Osteocyte (in vitro differentiated cells): ENCODE results near the gene ASCC2. TPM values are rescaled to one million over a fixed set of nuclear protein-coding genes. Genes with fewer than 3 reads are reported as not detected.

Experiments
- DNase-seq: peaks from one replicate; pipeline ENCODE4 v3.0.0; 2021; ENCODE audit warnings: mixed read lengths; ENCODE audit not compliant: unreplicated experiment; ENCODE audit errors: extremely low spot score
- H3K27ac Mint-ChIP-seq: one replicate; pipeline ENCODE4 v1.8.0; 2021; ENCODE audit warnings: mild to moderate bottlenecking, mixed read lengths; ENCODE audit not compliant: unreplicated experiment
- H3K27me3 Mint-ChIP-seq: one replicate; pipeline ENCODE4 v1.8.0; 2021; ENCODE audit warnings: mixed read lengths; ENCODE audit not compliant: unreplicated experiment
- H3K36me3 Mint-ChIP-seq: one replicate; pipeline ENCODE4 v1.8.0; 2021; ENCODE audit warnings: mixed read lengths; ENCODE audit not compliant: unreplicated experiment
- H3K4me1 Mint-ChIP-seq: one replicate; pipeline ENCODE4 v1.8.0; 2021; ENCODE audit warnings: mixed read lengths; ENCODE audit not compliant: unreplicated experiment
- H3K4me3 Mint-ChIP-seq: one replicate; pipeline ENCODE4 v1.8.0; 2021; ENCODE audit warnings: mild to moderate bottlenecking, moderate library complexity, mixed read lengths; ENCODE audit not compliant: unreplicated experiment
- H3K9me3 Mint-ChIP-seq: one replicate; pipeline ENCODE4 v1.8.0; 2021; ENCODE audit warnings: mixed read lengths; ENCODE audit not compliant: unreplicated experiment
- total RNA-seq: library from RNA; stranded (reverse); gene quantifications from 2 replicates; pipeline ENCODE4 v1.2.1, GENCODE V29; 2021
- TF ChIP-seq, protein P1 (sequence below): fragments of 200-600 bp; sonication (generic); IDR thresholded peaks from 2 replicates; pipeline ENCODE4 v1.5.0; 2021; ENCODE audit warnings: antibody characterized with exemption, mild to moderate bottlenecking, moderate library complexity

ASCC2 gene
- total RNA-seq, 1 donor from 2014 or later = 49.4 TPM

DNA sequence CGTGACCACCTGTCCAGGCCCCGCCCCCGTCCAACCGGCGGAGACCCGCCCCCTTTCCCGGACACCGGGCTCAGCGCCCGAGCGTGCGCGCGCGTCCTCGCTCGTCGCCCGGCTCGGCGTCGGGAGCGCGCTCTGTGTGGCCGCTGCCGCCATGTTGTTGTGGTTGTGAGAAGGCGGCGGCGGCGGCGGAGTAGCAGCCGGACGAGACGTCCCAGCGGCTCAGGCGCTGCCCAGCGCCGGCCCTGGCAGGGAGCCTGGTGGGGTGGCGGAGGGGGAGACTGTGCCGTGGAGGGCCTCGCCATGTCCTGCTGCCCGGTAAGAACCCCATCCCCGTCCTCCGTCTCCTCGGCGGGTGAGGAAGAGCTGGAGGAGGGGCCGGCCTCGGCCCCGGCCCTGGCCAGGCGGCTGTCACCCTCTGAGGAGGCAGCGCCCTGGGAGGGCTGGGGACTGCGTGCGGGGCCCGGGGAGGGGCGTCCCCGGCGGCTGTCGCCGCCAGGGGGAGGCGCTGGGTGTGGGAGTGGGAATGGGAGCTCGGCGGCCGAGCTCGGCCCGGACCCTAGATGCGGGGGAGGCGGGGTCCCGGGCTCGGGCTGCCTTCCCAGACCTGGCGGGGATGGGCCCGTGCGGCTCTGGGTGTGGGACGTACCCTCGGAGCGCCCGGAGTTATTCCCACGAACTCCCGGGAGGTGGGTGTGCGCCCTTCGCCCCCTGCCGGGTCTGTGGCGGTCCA lies 45.1 kb upstream of the ASCC2 start, which contains the start of gene MTMR3:
MTMR3 (plus strand) TSS at position 130 of the 730 bp plus-strand sequence. CDS start 87,886 bp downstream, outside the sequence.
- no peaks in the 10 kb centered on the region for H3K27me3 Mint-ChIP-seq
- H3K4me1 Mint-ChIP-seq = peaks cover 11% of the 10 kb centered on the region
- TF ChIP-seq, protein P1, sequence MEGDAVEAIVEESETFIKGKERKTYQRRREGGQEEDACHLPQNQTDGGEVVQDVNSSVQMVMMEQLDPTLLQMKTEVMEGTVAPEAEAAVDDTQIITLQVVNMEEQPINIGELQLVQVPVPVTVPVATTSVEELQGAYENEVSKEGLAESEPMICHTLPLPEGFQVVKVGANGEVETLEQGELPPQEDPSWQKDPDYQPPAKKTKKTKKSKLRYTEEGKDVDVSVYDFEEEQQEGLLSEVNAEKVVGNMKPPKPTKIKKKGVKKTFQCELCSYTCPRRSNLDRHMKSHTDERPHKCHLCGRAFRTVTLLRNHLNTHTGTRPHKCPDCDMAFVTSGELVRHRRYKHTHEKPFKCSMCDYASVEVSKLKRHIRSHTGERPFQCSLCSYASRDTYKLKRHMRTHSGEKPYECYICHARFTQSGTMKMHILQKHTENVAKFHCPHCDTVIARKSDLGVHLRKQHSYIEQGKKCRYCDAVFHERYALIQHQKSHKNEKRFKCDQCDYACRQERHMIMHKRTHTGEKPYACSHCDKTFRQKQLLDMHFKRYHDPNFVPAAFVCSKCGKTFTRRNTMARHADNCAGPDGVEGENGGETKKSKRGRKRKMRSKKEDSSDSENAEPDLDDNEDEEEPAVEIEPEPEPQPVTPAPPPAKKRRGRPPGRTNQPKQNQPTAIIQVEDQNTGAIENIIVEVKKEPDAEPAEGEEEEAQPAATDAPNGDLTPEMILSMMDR = peak; percentile 67
- peaks cover 1% of the 10 kb centered on the region for H3K36me3 Mint-ChIP-seq
- peak within 1 kb of the TSS; percentile 82 for H3K27ac Mint-ChIP-seq
- DNase-seq = peak; percentile 99
- H3K9me3 Mint-ChIP-seq = no peaks in the 10 kb centered on the region
- H3K4me3 Mint-ChIP-seq = peak within 1 kb of the TSS; percentile 83

DNA sequence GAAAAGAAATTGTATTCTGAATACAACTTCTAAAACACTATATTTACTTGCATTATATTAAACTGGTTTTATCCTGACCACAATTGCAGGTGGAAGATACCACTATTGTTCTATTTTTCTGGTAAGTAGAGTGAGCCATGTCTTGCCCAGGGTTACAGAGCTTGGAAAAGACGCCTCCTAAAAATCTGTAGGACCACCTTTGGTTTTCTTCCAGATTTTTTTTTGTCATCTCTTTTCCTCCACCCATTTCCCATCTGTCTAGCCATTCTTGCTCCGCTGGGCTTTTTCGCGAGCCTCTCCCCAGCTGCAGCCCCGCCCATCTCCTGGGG lies 44.6 kb upstream of the ASCC2 start:
- Mint-ChIP-seq H3K9me3 (no peaks in the 10 kb centered on the region), H3K27me3 (no peaks in the 10 kb centered on the region), H3K27ac (peak overlapping the region; percentile 68), H3K36me3 (peaks cover 1% of the 10 kb centered on the region), H3K4me1 (peaks cover 15% of the 10 kb centered on the region), H3K4me3 (peak overlapping the region; percentile 83)
- TF ChIP-seq, protein P1 = no peak
- no peak for DNase-seq

DNA sequence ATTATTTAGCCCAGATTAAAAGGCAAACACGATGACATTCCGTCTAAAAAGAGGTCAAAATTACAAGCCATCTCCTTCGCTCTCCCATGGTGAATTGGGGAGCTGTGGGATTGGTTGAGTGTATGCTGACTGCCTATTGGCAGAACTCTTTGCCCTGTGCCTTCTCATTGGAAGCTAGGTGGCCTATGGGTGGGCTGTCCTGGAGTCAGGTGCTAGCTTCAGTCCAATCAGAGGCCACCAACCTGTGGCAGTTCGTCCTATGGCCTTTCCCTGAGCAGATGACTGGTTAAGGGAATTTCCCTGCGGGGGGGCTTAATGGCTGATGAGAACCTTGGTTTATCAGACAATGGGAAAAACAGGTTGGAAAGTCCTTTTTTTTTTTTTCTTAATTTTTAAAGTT lies 41.7 kb upstream of the ASCC2 start:
- Mint-ChIP-seq H3K36me3 (no peaks in the 10 kb centered on the region), H3K9me3 (no peaks in the 10 kb centered on the region), H3K4me3 (no peak overlapping the region)

DNA sequence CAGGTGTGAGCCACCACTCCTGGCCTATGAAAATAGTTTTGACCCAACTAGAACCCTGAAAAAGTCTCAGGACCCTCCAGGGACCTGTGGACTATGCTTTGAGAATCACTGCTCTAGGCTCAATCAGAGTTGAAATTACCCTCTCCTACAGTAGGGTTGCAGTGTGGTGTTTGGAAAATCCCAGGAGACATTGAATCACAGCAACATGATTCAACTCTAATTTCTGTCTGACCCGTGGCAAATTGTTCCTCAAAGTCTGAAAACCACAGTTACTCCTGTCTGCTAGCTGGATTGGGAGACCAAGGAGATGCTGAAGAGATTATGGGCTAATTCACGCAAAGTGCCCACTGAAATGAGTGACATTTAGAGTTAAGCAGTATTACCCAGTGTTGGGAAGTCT lies 39.5 kb upstream of the ASCC2 start:
- H3K4me3 Mint-ChIP-seq = no peak overlapping the region
- peaks cover 30% of the 10 kb centered on the region for H3K27me3 Mint-ChIP-seq
- DNase-seq = no peak
- TF ChIP-seq, protein P1 = no peak
- H3K27ac Mint-ChIP-seq = no peak overlapping the region
- H3K4me1 Mint-ChIP-seq = peaks cover 6% of the 10 kb centered on the region
- H3K36me3 Mint-ChIP-seq = no peaks in the 10 kb centered on the region
- no peaks in the 10 kb centered on the region for H3K9me3 Mint-ChIP-seq

More for the DNA sequence above, 41.7 kb upstream of the ASCC2 start:
- DNase-seq = no peak
- Mint-ChIP-seq H3K27me3 (peaks cover 15% of the 10 kb centered on the region), H3K27ac (no peak overlapping the region), H3K4me1 (peaks cover 16% of the 10 kb centered on the region)
- TF ChIP-seq, protein P1 = no peak

DNA sequence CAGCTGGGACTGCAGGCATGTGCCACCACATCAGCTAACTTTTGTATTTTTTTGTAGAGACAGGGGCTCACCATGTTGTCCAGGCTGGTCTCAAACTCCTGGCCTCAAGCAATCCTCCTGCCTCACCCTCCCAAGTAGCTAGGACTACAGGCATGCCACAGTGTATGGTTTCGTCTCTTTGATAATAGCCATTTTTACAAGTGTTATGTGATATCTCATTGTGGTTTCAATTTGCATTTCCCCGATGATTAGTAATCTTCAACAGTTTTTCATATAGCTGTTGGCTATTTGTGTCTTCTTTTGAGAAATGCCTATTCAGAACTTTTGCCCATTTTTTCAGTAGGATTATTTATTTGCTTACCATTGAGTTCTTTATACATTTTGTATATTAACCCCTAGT lies 35.9 kb upstream of the ASCC2 start:
- peaks cover 12% of the 10 kb centered on the region for H3K4me1 Mint-ChIP-seq
- peak; percentile 42 for DNase-seq
- H3K9me3 Mint-ChIP-seq = no peaks in the 10 kb centered on the region
- peaks cover 32% of the 10 kb centered on the region for H3K27me3 Mint-ChIP-seq
- H3K36me3 Mint-ChIP-seq = no peaks in the 10 kb centered on the region
- TF ChIP-seq, protein P1 = no peak
- H3K27ac Mint-ChIP-seq = no peak overlapping the region
- H3K4me3 Mint-ChIP-seq = no peak overlapping the region
